CD4-positive, alpha-beta T cell (primary cell): Measurements from ENCODE around the gene TNXB. TPM values are rescaled to one million over a fixed set of nuclear protein-coding genes. Genes with fewer than 3 reads are reported as not detected.

Experiments
- ATAC-seq: fragments of 200-7000 bp; cut with Tn5 transposase; one replicate; pipeline ENCODE4 v1.10.0; 2022; ENCODE audit warnings: mild to moderate bottlenecking; ENCODE audit not compliant: poor library complexity
- CTCF ChIA-PET: fragments of 350-600 bp; sonication (Branson Sonifier 250); formaldehyde crosslinking; loops from one replicate; lab custom pipeline; 2021; ENCODE audit warnings: antibody characterized with exemption, inconsistent platforms; lab: Charles Lee
- POLR2A ChIA-PET: fragments of 350-600 bp; sonication (Branson Sonifier 250); formaldehyde crosslinking; loops from one replicate; lab custom pipeline; 2021; ENCODE audit warnings: antibody characterized with exemption, inconsistent platforms; lab: Charles Lee
- DNase-seq, 14 experiments: peaks; one replicate each; pipeline ENCODE4 v3.0.0-alpha.2; 2013 to 2020; ENCODE audit warnings: mixed read lengths in 2 of 14
- H3K27ac ChIP-seq, 2 donors: one replicate each; pipeline versions ENCODE4 v1.5.1 to v1.7.0; 2013; ENCODE audit warnings: low read length in 2 of 2, low read depth in 1 of 2, mild to moderate bottlenecking in 1 of 2
- H3K27me3 ChIP-seq, 2 experiments: 1 replicate in 1 of 2; 2 replicates in 1 of 2; pipeline versions ENCODE4 v1.6.1 to v1.7.0; 2013; ENCODE audit warnings: low read length in 2 of 2, control low read depth in 1 of 2, mild to moderate bottlenecking in 1 of 2, moderate library complexity in 1 of 2; ENCODE audit not compliant: insufficient read depth in 2 of 2, control insufficient read depth in 1 of 2
- H3K36me3 ChIP-seq: one replicate; pipeline ENCODE4 v1.6.1; 2013; ENCODE audit warnings: low read length, control low read depth; ENCODE audit not compliant: insufficient read depth
- H3K4me1 ChIP-seq: one replicate; pipeline ENCODE4 v1.6.1; 2013; ENCODE audit warnings: low read length, control low read depth; ENCODE audit not compliant: insufficient read depth
- H3K4me3 ChIP-seq: one replicate; pipeline ENCODE4 v1.5.1; 2013; ENCODE audit warnings: mild to moderate bottlenecking, low read length, moderate library complexity
- H3K9me3 ChIP-seq, 2 experiments: 1 replicate in 1 of 2; 2 replicates in 1 of 2; pipeline versions ENCODE4 v1.6.1 to v1.7.0; 2013; ENCODE audit warnings: low read length in 2 of 2, mild to moderate bottlenecking in 2 of 2, control low read depth in 1 of 2, moderate library complexity in 1 of 2; ENCODE audit not compliant: control insufficient read depth in 1 of 2, insufficient read depth in 1 of 2
- H3K27ac Mint-ChIP-seq: one replicate; pipeline ENCODE4 v1.8.0; 2020; ENCODE audit warnings: mixed read lengths
- H3K27me3 Mint-ChIP-seq: one replicate; pipeline ENCODE4 v1.8.0; 2021; ENCODE audit warnings: mixed read lengths
- H3K36me3 Mint-ChIP-seq: one replicate; pipeline ENCODE4 v1.8.0; 2021; ENCODE audit warnings: low read depth, mixed read lengths
- H3K4me1 Mint-ChIP-seq: one replicate; pipeline ENCODE4 v1.8.0; 2021; ENCODE audit warnings: low read depth, mixed read lengths
- H3K4me3 Mint-ChIP-seq: one replicate; pipeline ENCODE4 v1.8.0; 2020; ENCODE audit warnings: mild to moderate bottlenecking, mixed read lengths
- H3K9me3 Mint-ChIP-seq: one replicate; pipeline ENCODE4 v1.8.0; 2020; ENCODE audit warnings: mixed read lengths
- intact Hi-C, 2 experiments: fragments of 100-400 bp; cut with DNase I in 1 of 2; cut with micrococcal nuclease in 1 of 2; formaldehyde crosslinking; loops; one replicate each; pipeline versions ENCODE4 v1.15.1 to v1.9.0; 2023 to 2025; cut with DNase I, micrococcal nuclease
- total RNA-seq, 174 experiments: library from RNA in 2 of 174; stranded (reverse) in 2 of 174; gene quantifications; one replicate each; pipeline ENCODE4 v1.2.3 and lab custom pipeline; 2021 to 2026
- TF ChIP-seq, protein P1 (sequence below): fragments of 200-600 bp; IDR thresholded peaks from one replicate; pipeline ENCODE4 v1.8.0; 2022; ENCODE audit warnings: antibody characterized with exemption, mild to moderate bottlenecking

The TNXB gene
- total RNA-seq, 2 experiments from 2014 or later = 8.3 to 9.0 TPM

DNA sequence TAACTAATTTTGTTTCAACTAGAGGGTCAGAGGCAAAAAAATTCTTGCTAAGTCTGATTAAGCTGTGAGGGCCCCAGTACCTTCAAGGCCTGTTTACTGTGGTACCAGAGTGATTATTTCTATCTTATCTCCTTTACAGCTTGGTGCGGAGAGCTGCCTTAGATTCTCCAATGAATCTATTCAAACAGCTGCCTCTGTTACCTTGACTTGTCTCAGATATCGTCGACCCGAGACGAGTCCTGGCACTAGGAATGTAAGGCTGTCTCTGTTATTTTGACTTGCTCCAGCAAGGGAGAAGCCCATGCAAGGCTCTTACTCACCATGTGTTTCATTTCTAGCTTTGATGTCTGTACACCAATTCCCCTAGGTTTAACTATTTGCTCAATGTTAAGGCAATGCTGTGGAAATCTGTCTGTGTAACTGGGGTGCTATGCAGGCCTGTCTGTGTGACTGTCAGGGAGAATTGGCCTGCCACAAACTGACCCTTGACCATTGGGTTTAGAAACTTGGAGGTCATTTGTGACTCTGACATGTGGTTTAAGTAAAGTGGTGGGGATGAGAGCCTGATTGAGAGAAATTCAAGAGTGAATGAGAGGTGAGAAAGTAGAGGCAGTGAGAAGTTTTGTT, 31.4 kb upstream of the TNXB start:
- ChIA-PET POLR2A (no interaction called here), CTCF (no interaction called here)
- TF ChIP-seq, protein P1, sequence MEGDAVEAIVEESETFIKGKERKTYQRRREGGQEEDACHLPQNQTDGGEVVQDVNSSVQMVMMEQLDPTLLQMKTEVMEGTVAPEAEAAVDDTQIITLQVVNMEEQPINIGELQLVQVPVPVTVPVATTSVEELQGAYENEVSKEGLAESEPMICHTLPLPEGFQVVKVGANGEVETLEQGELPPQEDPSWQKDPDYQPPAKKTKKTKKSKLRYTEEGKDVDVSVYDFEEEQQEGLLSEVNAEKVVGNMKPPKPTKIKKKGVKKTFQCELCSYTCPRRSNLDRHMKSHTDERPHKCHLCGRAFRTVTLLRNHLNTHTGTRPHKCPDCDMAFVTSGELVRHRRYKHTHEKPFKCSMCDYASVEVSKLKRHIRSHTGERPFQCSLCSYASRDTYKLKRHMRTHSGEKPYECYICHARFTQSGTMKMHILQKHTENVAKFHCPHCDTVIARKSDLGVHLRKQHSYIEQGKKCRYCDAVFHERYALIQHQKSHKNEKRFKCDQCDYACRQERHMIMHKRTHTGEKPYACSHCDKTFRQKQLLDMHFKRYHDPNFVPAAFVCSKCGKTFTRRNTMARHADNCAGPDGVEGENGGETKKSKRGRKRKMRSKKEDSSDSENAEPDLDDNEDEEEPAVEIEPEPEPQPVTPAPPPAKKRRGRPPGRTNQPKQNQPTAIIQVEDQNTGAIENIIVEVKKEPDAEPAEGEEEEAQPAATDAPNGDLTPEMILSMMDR = no peak
- Histone ChIP-seq H3K27me3 (no peaks in the 10 kb centered on the region), H3K4me3 (no peak overlapping the region), H3K9me3 (no peaks in the 10 kb centered on the region), H3K4me1 (no peaks in the 10 kb centered on the region), H3K36me3 (no peaks in the 10 kb centered on the region), H3K27ac (no peak overlapping the region)
- Mint-ChIP-seq H3K4me1 (no peaks in the 10 kb centered on the region), H3K27ac (no peak overlapping the region), H3K27me3 (no peaks in the 10 kb centered on the region), H3K4me3 (no peak overlapping the region), H3K36me3 (no peaks in the 10 kb centered on the region), H3K9me3 (no peaks in the 10 kb centered on the region)
- no peak for DNase-seq
- intact Hi-C loops = no loop called here
- no peak for ATAC-seq

DNA sequence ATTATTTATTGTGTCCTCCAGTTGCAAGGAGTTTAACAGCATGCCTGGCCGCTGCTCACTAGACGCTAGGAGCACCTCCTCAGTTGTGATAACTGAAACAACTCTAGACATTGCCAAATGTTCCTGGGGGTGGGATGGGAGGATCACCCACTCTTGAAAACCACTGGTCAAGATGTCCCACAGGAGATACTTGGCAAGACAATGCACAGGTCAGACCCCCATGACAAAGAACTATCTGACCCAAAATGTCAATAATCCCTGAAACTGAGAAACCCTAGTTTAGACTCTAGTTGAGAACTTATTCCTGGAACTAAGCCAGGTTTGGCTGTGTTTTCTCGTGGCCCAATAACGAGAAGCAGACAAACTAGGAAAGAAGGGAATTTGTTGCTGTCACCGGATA, 30.5 kb upstream of the TNXB start:
- Histone ChIP-seq H3K36me3 (no peaks in the 10 kb centered on the region), H3K27me3 (no peaks in the 10 kb centered on the region), H3K4me1 (no peaks in the 10 kb centered on the region), H3K27ac (no peak overlapping the region), H3K4me3 (no peak overlapping the region), H3K9me3 (no peaks in the 10 kb centered on the region)
- Mint-ChIP-seq H3K36me3 (no peaks in the 10 kb centered on the region), H3K27me3 (no peaks in the 10 kb centered on the region), H3K27ac (no peak overlapping the region), H3K4me3 (no peak overlapping the region), H3K4me1 (no peaks in the 10 kb centered on the region), H3K9me3 (no peaks in the 10 kb centered on the region)
- TF ChIP-seq, protein P1 = no peak
- DNase-seq (no peak), ATAC-seq (no peak)
- ChIA-PET CTCF (no interaction called here), POLR2A (no interaction called here)
- intact Hi-C loops = loop anchor here in 1 of 2 experiments (10.0 kb wide), 1 partner anchor 1065 kb away; the partner anchor contains the start of genes HSD17B8, RING1, RXRB and SLC39A7

DNA sequence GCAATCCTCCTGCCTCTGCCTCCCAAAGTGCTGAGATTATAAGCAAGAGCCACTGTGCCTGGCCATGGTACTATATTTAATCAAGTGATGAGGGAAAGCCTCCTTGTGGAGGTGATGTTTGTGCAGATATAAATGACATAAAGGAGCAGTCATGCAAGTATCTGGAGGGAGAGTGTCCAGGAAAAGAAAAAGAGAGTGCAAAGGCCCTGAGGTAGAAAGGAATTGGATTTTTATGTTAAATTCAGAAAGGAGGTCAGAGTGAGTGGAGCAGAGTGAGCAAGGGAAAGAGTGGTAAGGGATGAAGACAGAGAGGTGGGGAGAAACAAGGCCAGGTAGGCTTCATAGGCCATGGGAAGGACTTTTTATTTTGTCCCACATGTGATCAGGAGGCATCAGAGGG, 28.3 kb upstream of the TNXB start:
- Mint-ChIP-seq H3K4me3 (no peak overlapping the region), H3K27me3 (no peaks in the 10 kb centered on the region), H3K27ac (no peak overlapping the region), H3K4me1 (no peaks in the 10 kb centered on the region), H3K9me3 (no peaks in the 10 kb centered on the region), H3K36me3 (no peaks in the 10 kb centered on the region)
- no peaks in the 10 kb centered on the region for H3K36me3 ChIP-seq
- no peak overlapping the region for H3K27ac ChIP-seq
- ATAC-seq (no peak), DNase-seq (no peak)
- ChIA-PET CTCF (no interaction called here), POLR2A (no interaction called here)
- no peaks in the 10 kb centered on the region for H3K27me3 ChIP-seq
- H3K9me3 ChIP-seq = no peaks in the 10 kb centered on the region
- TF ChIP-seq, protein P1 = no peak
- intact Hi-C loops = loop anchor here in 1 of 2 experiments (10.0 kb wide), 1 partner anchor 1067 kb away; the partner anchor contains the start of genes HSD17B8, RING1, RXRB and SLC39A7
- H3K4me1 ChIP-seq = no peaks in the 10 kb centered on the region
- H3K4me3 ChIP-seq = no peak overlapping the region
